Measurements from ENCODE around the gene RAB15.

Gene RAB15

DNA sequence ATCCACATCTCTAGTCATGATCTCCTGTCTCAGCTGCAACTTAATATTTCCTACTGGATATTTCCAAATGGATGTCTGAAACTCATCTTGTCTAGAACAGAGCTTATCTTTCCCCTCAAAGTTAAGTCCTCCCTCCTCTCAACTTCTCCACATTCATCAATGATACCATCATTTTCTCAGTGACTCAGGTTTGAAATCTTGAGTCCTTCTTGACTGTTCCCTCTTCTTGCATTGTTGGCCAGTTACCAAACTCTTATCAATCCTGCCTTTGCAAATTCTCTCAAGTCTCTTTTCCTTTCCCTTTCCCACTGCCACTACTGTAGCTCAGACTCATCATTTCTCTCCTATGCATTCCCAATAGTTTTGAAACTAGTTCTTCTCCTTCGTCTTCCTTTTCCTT lies 72.2 kb downstream of the RAB15 start:
- TF ChIP-seq USF1 (IDR thresholded peaks at IDR 0.05) (no peak), CREB1 (IDR thresholded peaks at IDR 0.05; ENCODE audit: low read depth) (no peak), MAX (IDR thresholded peaks at IDR 0.05) (no peak), CEBPB (IDR thresholded peaks at IDR 0.05) (no peak), ZBTB7A (IDR thresholded peaks at IDR 0.05; ENCODE audit: low read depth) (no peak), YY1 (IDR thresholded peaks at IDR 0.05; ENCODE audit: low read depth) (no peak), FOXM1 (IDR thresholded peaks at IDR 0.05; ENCODE audit: borderline replicate concordance, low read depth) (no peak), EP300 (IDR thresholded peaks at IDR 0.05; ENCODE audit: borderline replicate concordance) (no peak), TCF12 (IDR thresholded peaks at IDR 0.05; ENCODE audit: low read depth) (no peak), TEAD4 (IDR thresholded peaks at IDR 0.05) (no peak)
- TF ChIP-seq, protein P1, sequence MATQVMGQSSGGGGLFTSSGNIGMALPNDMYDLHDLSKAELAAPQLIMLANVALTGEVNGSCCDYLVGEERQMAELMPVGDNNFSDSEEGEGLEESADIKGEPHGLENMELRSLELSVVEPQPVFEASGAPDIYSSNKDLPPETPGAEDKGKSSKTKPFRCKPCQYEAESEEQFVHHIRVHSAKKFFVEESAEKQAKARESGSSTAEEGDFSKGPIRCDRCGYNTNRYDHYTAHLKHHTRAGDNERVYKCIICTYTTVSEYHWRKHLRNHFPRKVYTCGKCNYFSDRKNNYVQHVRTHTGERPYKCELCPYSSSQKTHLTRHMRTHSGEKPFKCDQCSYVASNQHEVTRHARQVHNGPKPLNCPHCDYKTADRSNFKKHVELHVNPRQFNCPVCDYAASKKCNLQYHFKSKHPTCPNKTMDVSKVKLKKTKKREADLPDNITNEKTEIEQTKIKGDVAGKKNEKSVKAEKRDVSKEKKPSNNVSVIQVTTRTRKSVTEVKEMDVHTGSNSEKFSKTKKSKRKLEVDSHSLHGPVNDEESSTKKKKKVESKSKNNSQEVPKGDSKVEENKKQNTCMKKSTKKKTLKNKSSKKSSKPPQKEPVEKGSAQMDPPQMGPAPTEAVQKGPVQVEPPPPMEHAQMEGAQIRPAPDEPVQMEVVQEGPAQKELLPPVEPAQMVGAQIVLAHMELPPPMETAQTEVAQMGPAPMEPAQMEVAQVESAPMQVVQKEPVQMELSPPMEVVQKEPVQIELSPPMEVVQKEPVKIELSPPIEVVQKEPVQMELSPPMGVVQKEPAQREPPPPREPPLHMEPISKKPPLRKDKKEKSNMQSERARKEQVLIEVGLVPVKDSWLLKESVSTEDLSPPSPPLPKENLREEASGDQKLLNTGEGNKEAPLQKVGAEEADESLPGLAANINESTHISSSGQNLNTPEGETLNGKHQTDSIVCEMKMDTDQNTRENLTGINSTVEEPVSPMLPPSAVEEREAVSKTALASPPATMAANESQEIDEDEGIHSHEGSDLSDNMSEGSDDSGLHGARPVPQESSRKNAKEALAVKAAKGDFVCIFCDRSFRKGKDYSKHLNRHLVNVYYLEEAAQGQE (IDR thresholded peaks at IDR 0.05; ENCODE audit: low read depth): no peak

Measured in Ishikawa (cell line).